Measurements from ENCODE around the gene SUSD4. TPM values are rescaled to one million over a fixed set of nuclear protein-coding genes. Genes with fewer than 3 reads are reported as not detected.

The SUSD4 gene
- total and polyA plus RNA-seq, 10 of the 15 experiments (the other 5 are each of a cell fraction or from before 2014, with no cell fraction given): 0.13 to 1.1 (median 0.26) TPM; not detected in 3

DNA sequence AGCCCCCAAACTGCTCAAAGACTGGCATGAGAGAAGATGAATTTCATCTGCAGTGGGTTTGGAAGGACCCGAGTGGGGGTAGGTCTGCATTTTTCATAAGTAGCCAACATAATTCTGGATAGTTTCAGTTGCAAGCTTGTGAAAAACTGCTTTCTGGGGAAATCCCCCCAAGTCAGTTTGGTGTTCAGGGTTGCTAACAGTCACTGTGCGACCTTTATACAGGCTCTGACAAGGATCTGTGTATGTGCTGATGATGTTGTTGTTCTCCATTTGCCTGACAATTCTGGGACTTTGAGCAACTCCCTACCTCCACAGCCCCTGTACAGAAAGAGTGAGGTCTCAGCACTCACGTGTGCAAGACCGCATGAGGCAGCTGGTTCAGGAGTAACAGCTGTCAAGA, 87.9 kb downstream of the SUSD4 start:
- in situ Hi-C loops (cut with MboI): no loop called here
- Histone ChIP-seq H3K27ac (ENCODE audit: control insufficient read depth, insufficient read depth) (no peak overlapping the region), H3K9ac (ENCODE audit: control insufficient read depth, insufficient read depth, low read length) (no peak overlapping the region), H3K27me3 (replicated peaks in 1 of 2; ENCODE audit: control insufficient read depth in 2 of 2, insufficient read depth in 2 of 2, low read length in 1 of 2) (no peaks in the 10 kb centered on the region; a peak in 1 of 4 replicates), H2AFZ (ENCODE audit: control insufficient read depth, low read depth, low read length) (no peak overlapping the region), H3K9me3 (replicated peaks; ENCODE audit: control insufficient read depth, insufficient read depth, low read length) (no peaks in the 10 kb centered on the region), H3K4me2 (ENCODE audit: control insufficient read depth, insufficient read depth) (no peak overlapping the region), H3K4me1 (ENCODE audit: control insufficient read depth, insufficient read depth, low read length) (no peaks in the 10 kb centered on the region), H3K79me2 (ENCODE audit: control insufficient read depth, insufficient read depth, low read length) (no peaks in the 10 kb centered on the region), H4K20me1 (ENCODE audit: control insufficient read depth, insufficient read depth) (no peaks in the 10 kb centered on the region), H3K4me3 (no peak overlapping the region), H3K36me3 (ENCODE audit: control insufficient read depth in 2 of 2, insufficient read depth in 2 of 2, low read length in 1 of 2) (no peaks in the 10 kb centered on the region)
- ATAC-seq (peak; percentile 44), DNase-seq (ENCODE audit: low read depth, low spot score) (no peak), FAIRE-seq (no peak)
- BruUV-seq (replicated peaks): no TSS peak
- 32% methylated on average over 4 of the region's 4 CpGs for WGBS (ENCODE audit: insufficient coverage, insufficient replicate concordance, low lambda C conversion rate, missing lambda C conversion rate)
- intact Hi-C loops (cut with micrococcal nuclease; ENCODE audit: unreplicated experiment): loop anchor here (2.0 kb wide), 1 partner anchor 21 kb away; no protein-coding TSS in a partner anchor
- CTCF ChIA-PET: interaction anchor here (2.0 kb wide), 1 partner anchor 143 kb away, joined by 7 read pairs; no protein-coding TSS in a partner anchor
- RAD21 ChIA-PET (ENCODE audit: unreplicated experiment): no interaction called here
- POLR2A ChIA-PET: no interaction called here
- TF ChIP-seq, protein P1, sequence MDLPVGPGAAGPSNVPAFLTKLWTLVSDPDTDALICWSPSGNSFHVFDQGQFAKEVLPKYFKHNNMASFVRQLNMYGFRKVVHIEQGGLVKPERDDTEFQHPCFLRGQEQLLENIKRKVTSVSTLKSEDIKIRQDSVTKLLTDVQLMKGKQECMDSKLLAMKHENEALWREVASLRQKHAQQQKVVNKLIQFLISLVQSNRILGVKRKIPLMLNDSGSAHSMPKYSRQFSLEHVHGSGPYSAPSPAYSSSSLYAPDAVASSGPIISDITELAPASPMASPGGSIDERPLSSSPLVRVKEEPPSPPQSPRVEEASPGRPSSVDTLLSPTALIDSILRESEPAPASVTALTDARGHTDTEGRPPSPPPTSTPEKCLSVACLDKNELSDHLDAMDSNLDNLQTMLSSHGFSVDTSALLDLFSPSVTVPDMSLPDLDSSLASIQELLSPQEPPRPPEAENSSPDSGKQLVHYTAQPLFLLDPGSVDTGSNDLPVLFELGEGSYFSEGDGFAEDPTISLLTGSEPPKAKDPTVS (IDR thresholded peaks at IDR 0.05; ENCODE audit: low read depth, low read length): no peak
- TF ChIP-seq BACH1 (IDR thresholded peaks at IDR 0.05; ENCODE audit: borderline replicate concordance) (no peak), RAD21 (IDR thresholded peaks at IDR 0.05; ENCODE audit: insufficient read depth, low read depth, low read length) (no peak), SP1 (IDR thresholded peaks at IDR 0.05; ENCODE audit: low read depth, low read length) (no peak), CREB1 (IDR thresholded peaks at IDR 0.05; ENCODE audit: low read depth) (no peak), CBFB (IDR thresholded peaks at IDR 0.05; ENCODE audit: low read depth) (no peak), NBN (IDR thresholded peaks at IDR 0.05) (no peak)
- TF ChIP-seq, protein P2, sequence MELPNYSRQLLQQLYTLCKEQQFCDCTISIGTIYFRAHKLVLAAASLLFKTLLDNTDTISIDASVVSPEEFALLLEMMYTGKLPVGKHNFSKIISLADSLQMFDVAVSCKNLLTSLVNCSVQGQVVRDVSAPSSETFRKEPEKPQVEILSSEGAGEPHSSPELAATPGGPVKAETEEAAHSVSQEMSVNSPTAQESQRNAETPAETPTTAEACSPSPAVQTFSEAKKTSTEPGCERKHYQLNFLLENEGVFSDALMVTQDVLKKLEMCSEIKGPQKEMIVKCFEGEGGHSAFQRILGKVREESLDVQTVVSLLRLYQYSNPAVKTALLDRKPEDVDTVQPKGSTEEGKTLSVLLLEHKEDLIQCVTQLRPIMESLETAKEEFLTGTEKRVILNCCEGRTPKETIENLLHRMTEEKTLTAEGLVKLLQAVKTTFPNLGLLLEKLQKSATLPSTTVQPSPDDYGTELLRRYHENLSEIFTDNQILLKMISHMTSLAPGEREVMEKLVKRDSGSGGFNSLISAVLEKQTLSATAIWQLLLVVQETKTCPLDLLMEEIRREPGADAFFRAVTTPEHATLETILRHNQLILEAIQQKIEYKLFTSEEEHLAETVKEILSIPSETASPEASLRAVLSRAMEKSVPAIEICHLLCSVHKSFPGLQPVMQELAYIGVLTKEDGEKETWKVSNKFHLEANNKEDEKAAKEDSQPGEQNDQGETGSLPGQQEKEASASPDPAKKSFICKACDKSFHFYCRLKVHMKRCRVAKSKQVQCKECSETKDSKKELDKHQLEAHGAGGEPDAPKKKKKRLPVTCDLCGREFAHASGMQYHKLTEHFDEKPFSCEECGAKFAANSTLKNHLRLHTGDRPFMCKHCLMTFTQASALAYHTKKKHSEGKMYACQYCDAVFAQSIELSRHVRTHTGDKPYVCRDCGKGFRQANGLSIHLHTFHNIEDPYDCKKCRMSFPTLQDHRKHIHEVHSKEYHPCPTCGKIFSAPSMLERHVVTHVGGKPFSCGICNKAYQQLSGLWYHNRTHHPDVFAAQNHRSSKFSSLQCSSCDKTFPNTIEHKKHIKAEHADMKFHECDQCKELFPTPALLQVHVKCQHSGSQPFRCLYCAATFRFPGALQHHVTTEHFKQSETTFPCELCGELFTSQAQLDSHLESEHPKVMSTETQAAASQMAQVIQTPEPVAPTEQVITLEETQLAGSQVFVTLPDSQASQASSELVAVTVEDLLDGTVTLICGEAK (IDR thresholded peaks at IDR 0.05; ENCODE audit: borderline replicate concordance): no peak
- SMC1A ChIA-PET (ENCODE audit: uncharacterized antibody, unreplicated experiment): interaction anchor here (1.3 kb wide), 1 partner anchor 217 kb away, joined by 3 read pairs; no protein-coding TSS in a partner anchor

Data from GM12878 (cell line).